NCI-H1930 (cell line): ENCODE measurements around the gene KCND3.
"Not testable (repeated sequence)": the region's sequence is repeated elsewhere in the genome, so short reads cannot be mapped to it uniquely, and the experiment has no call there.

Experiments used
- DNase-seq, 2 experiments: peaks; one replicate each; lab custom pipeline; 2025; lab: John Stamatoyannopoulos, UW

Gene KCND3

GRCh38 chr1:111814305-111814628 lies 175.2 kb downstream of the KCND3 start:
- DNase-seq: no peak

- no peak for DNase-seq
These were observed 175.8 kb downstream of the KCND3 start for GRCh38 chr1:111813440-111814304.

- no peak for DNase-seq
These were observed 177.2 kb downstream of the KCND3 start for GRCh38 chr1:111812306-111812705.

- no peak for DNase-seq
These were observed 177.6 kb downstream of the KCND3 start for GRCh38 chr1:111811891-111812290.

- no peak for DNase-seq
These were observed 184.2 kb downstream of the KCND3 start for GRCh38 chr1:111805251-111805650.

GRCh38 chr1:111804776-111805175 lies 184.7 kb downstream of the KCND3 start:
- no peak for DNase-seq

- DNase-seq: no peak
These were observed 185.5 kb downstream of the KCND3 start for GRCh38 chr1:111803951-111804350.

DNA sequence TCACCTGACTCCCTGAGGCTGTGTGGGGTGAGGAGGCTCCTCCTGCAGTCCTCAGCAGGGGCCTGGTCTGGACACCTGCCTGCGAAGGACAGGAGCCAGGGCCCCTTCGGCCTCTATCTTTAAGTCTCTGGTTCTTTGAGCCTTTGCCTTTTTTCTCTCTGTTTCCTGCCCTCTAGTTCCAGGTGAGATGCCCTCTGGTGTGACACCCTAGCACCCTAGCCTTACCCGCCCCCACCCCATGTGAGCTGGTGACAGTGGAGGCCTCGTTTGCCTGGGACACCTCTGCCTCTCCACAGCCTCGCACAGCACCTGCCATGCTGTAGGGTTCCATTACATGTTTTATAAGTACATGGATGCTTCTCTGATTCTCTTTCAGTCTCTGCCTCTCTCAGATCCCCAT lies 186.5 kb downstream of the KCND3 start:
- no peak for DNase-seq

DNA sequence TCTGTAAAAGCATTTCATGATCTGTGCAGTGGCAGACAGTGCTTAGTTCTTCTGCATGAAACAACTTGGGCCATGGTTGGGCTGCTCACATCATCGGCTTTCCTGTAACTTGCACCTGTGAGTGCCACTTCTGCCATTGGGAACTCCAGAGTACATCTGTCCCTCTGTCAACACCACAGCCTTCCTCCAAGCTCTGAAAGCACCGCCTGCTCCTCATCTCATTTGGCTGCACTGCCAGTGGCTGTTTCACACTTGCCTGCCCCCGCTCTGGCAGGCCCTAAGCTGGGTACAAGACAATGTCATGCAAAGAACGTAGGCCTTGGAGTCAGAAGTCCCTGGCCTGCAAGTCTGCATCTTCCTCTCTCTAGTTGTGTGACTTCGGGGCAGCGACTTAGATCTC lies 187.4 kb downstream of the KCND3 start:
- DNase-seq: no peak

DNA sequence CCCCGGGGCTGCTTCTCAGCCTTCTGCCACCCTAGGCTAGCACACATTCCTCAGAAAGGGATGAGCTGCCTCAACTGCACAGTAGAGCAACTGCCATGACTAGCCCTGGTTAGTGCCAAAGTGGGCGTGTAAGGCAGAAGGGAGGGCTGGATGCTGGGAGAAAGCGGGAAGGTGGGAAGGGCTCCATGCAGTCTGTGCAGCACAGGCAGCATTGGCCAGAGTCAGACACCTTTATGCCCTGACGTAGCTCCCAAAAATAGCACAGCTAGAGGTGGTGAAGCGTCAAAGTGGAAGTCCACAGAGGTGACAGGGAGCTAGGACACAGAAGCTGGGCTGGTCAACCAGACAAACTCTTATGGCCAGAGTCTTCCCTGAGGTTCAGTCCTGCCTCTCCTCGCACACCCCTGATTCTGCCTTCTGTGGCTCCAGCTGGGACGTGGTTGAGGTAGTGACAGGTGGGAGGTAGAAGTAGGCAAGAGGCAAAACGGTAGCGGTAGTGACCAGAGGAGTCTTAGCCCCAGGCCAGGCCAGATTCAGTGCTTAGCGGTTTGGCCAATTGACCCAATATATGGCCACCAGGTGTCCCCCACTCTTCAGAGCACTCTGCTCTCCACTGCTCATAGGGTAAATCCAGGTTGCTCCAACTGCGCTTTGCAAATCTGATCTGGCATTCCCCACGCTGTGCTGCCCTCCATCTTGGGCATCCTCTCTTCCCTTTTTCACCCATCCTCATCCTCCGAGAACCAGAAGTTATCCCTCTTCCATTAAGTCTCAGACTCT lies 188.2 kb downstream of the KCND3 start:
- DNase-seq: no peak

DNA sequence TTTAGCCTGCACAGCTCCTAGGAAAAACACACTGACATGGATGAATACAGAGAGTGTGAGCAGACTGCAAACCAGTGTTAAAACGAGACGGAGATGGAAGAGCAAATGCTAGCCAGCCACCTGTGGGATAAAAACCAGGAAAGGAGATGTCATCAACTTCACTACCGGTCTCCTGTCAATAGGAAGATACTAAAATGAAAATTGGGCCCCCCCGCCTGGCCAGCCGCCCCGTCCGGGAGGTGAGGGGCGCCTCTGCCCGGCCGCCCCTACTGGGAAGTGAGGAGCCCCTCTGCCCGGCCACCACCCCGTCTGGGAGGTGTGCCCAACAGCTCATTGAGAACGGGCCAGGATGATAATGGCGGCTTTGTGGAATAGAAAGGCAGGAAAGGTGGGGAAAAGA lies 189.7 kb downstream of the KCND3 start:
- not testable (repeated sequence) for DNase-seq

DNA sequence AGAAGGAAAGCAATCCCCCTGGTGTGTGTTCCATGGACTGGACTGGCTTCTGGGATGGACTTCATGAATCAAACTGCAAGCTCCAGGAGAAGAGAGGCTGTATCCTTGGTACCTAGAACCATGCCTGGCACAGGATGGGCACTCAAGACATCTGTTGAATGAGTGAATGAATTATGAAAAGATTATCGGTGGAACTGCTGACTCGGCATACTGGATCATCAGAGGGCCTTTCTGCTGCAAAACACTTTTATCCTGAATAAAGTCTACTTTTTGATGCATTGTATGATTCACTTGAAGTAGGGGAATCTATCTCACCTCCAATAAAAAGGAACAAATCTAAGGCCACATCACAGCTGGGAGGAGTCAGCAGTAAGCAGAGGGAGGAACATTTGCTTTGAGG lies 190.9 kb downstream of the KCND3 start:
- no peak for DNase-seq

DNA sequence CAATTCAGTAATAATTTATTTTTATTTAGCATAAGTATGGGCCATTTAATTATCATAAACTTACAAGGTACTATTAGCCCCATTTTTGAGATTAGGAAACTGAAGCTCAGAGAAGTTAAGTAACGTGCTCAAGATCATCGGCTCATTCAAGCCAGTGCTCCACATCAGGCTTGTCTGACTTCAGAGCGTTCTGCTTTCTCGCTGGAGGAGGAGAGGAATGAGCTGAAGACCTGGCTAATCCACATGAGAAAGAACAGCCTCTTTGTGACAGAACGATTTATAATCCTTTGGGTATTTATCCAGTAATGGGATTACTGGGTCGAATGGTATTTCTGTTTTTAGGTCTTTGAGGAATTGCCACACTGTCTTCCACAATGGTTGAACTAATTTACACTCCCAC lies 194.1 kb downstream of the KCND3 start:
- DNase-seq: no peak

DNA sequence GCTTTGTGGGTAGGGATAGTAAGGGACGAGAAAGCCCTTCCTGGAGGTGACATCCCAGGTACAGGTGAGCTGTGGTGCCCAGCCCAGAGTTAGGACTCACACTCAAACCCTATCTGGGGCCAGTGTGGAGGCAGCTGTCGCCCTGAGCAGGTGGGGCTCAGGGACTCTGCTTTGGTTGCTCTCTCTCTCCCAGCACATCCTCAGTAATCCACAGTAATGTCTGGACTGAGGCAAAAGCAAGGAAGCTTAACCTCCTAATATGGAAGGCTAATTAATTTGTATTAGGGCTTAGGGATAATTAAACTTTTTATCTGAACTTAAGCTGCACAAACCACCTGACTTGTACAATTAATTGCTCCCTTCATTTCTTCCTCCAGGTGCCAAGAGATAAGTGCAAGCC lies 195.5 kb downstream of the KCND3 start:
- no peak for DNase-seq

DNA sequence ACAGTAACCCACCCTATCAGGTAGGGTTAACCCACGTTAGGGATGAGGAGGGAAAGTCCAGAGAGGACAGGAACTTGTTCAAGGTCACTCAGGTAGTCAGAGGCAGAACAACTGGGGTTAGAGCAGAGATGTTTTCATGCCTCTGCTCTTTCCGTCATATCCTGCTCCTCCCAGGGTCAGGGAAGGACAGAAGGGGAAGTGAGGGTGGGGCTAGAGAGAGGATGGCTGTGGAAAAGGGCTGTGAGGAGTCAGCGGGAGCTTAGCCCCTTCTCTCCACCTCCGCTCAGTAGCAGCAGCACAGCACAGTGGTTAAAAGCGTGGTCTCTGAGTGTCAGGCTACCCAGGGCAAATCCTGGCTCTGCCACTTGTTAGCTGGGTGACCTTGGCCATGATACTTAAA lies 197.2 kb downstream of the KCND3 start:
- DNase-seq: no peak

DNA sequence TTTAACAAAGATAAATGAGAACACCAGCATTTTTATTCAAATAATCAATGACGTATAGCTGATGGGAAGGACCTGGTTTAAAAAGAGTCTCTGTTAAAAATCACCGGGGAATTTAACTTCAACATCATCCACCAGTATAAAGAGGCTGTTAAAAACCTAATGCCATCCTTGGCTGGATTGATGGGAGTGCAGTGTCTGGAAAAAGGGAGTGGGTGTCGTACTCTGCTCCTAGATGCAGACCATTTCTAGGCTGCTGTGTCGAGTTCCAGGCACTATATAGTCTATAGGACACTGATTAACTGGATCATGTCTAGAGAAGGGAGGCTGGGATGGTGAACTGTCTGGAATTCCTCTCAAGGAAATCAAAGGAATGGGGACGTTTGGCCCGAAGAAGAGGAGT lies 197.7 kb downstream of the KCND3 start:
- DNase-seq: no peak

- no peak for DNase-seq
These were observed 199.7 kb downstream of the KCND3 start for GRCh38 chr1:111789666-111790316.

- no peak for DNase-seq
These were observed 200.3 kb downstream of the KCND3 start for GRCh38 chr1:111789142-111789541.

GRCh38 chr1:111786669-111787207 lies 202.7 kb downstream of the KCND3 start:
- DNase-seq: no peak

DNA sequence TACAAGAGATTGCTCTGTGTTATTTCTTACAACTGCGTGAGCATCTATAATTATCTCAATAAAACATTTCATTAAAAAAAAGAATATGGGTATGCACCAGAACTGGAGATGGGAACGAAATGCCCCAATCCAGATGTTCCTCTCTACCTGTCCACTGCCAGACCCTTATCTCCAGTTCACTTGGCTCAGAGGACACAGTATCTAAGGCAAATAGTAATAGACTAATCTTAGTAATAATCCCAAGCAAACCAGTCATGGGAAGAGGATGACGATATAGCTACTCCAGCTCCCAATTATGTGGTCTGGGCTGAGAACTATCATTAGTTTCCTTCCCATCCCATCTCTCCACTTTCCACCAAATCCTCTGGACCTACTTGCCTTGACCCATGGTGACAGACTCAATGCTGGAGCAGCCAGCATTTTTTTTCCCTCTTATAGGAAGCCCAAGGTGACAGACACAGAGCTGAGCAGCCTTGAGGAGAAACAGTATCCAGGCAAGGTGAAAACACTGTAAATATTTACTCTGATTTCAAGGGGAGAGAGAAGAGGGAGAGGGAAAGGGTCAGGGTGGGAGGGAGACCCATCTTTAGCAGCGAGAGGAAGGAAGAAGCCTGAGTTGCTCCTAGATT lies 205.1 kb downstream of the KCND3 start:
- DNase-seq: no peak

- DNase-seq: no peak
These were observed 209.9 kb downstream of the KCND3 start for GRCh38 chr1:111779546-111779945.

- no peak for DNase-seq
These were observed 210.9 kb downstream of the KCND3 start for GRCh38 chr1:111778541-111779051.
